ENCODE data around the gene KLF7.
A peak's percentile ranks its signal among the peaks of the same experiment; 100 is the strongest.

The KLF7 gene

GRCh38 chr2:207088839-207089238 lies 76.9 kb downstream of the KLF7 start:
- peak; percentile 65 for DNase-seq

GRCh38 chr2:207088276-207088675 lies 77.5 kb downstream of the KLF7 start:
- peak; percentile 82 for DNase-seq

- no peak for DNase-seq
Observed at GRCh38 chr2:207087046-207087902, 78.5 kb downstream of the KLF7 start.

- no peak for DNase-seq
Observed at GRCh38 chr2:207086136-207086535, 79.6 kb downstream of the KLF7 start.

- no peak for DNase-seq
Observed at GRCh38 chr2:207085110-207085509, 80.6 kb downstream of the KLF7 start.

- no peak for DNase-seq
Observed at GRCh38 chr2:207083361-207084110, 82.2 kb downstream of the KLF7 start.

GRCh38 chr2:207082619-207083018 lies 83.1 kb downstream of the KLF7 start:
- DNase-seq = no peak

GRCh38 chr2:207078186-207078798 lies 87.5 kb downstream of the KLF7 start:
- no peak for DNase-seq

- no peak for DNase-seq
Observed at GRCh38 chr2:207077266-207077665, 88.5 kb downstream of the KLF7 start.

GRCh38 chr2:207075456-207075855 lies 90.3 kb downstream of the KLF7 start:
- no peak for DNase-seq

- DNase-seq = no peak
Observed at GRCh38 chr2:207073801-207074678, 91.7 kb downstream of the KLF7 start.

- DNase-seq = no peak
Observed at GRCh38 chr2:207073412-207073800, 92.3 kb downstream of the KLF7 start.

GRCh38 chr2:207072571-207072970 lies 93.2 kb downstream of the KLF7 start:
- no peak for DNase-seq

- DNase-seq = no peak
Observed at GRCh38 chr2:207071820-207072219, 93.9 kb downstream of the KLF7 start.

- DNase-seq = no peak
Observed at GRCh38 chr2:207067473-207067872, 98.3 kb downstream of the KLF7 start.

- DNase-seq = no peak
Observed at GRCh38 chr2:207066791-207067460, 98.8 kb downstream of the KLF7 start.

- DNase-seq = no peak
Observed at GRCh38 chr2:207066166-207066565, 99.6 kb downstream of the KLF7 start.

- no peak for DNase-seq
Observed at GRCh38 chr2:207064128-207064690, 101.5 kb downstream of the KLF7 start.

- DNase-seq = no peak
Observed at GRCh38 chr2:207061181-207061580, 104.6 kb downstream of the KLF7 start.

- no peak for DNase-seq
Observed at GRCh38 chr2:207055257-207055656, 110.5 kb downstream of the KLF7 start.

- DNase-seq = no peak
Observed at GRCh38 chr2:207054521-207054920, 111.2 kb downstream of the KLF7 start.
